ENCODE data around the gene CDC42EP2. TPM values are rescaled to one million over a fixed set of nuclear protein-coding genes. Genes with fewer than 3 reads are reported as not detected.

Gene CDC42EP2
- total and polyA plus RNA-seq, 2 of the 13 experiments (the other 11 are each of a cell fraction or from before 2014, with no cell fraction given) = 2.3 to 7.1 TPM

DNA sequence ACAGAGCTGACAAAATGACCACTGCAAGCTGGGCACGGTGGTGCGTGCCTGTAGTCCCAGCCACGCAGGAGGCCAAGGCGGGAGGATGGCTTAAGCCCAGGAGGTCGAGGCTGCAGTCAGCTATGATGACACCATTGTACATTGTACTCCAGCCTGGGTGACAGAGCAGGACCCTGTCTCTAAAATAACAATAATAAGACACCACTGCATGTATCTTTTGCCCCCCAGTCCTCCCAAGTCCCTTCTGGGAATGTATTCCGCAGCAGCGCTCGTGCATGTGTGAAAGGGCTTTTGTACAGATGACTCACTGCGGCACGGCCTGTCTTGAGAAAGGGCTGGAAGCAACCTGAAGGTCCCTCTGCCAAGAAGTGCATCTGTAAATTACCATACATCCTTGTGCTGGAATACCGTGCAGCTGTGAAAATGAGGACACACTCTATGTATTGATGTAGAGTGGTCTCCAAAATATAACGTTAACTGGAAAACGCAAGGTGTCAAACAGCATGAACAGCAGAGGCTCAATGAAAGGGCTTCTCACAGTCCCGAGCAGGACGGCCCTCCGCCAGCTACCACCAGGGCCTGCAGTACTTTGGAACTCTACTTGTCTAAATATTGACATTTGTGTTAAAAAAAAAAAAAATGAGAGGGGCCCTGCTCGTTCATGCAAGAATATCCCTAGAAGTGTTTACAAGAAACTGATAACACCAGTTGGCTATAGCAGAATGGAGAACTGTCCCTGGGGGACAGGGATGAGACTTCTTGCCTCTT is 9.0 kb upstream of the CDC42EP2 start (continued):
- no peak for TF ChIP-seq NONO (IDR thresholded peaks at IDR 0.05)
- TF ChIP-seq NONO (CRISPR knock-in tag; conservative IDR thresholded peaks at IDR 0.05) = peak; percentile 40; the same call in 1 of the 2 replicates
- peak; percentile 40; the same call in 1 of the 2 replicates for TF ChIP-seq SP5 (CRISPR knock-in tag; IDR thresholded peaks at IDR 0.05; ENCODE audit: borderline replicate concordance, low read depth)
- peak; percentile 73; the same call in 1 of the 2 replicates for TF ChIP-seq ISL2 (CRISPR knock-in tag; IDR thresholded peaks at IDR 0.05)
- no peak for TF ChIP-seq STAT5B (CRISPR knock-in tag; IDR thresholded peaks at IDR 0.05)
- peak; percentile 47; the same call in 1 of the 2 replicates for TF ChIP-seq ZNF232 (CRISPR knock-in tag; IDR thresholded peaks at IDR 0.05; ENCODE audit: borderline replicate concordance)
- peak; percentile 95 for TF ChIP-seq PHF21A (CRISPR knock-in tag; IDR thresholded peaks at IDR 0.05)
- TF ChIP-seq, protein P1, sequence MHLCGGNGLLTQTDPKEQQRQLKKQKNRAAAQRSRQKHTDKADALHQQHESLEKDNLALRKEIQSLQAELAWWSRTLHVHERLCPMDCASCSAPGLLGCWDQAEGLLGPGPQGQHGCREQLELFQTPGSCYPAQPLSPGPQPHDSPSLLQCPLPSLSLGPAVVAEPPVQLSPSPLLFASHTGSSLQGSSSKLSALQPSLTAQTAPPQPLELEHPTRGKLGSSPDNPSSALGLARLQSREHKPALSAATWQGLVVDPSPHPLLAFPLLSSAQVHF (CRISPR knock-in tag; IDR thresholded peaks at IDR 0.05) = no peak
- peak; percentile 28; the same call in 1 of the 2 replicates for TF ChIP-seq ZSCAN31 (CRISPR knock-in tag; IDR thresholded peaks at IDR 0.05; ENCODE audit: low read depth)
- TF ChIP-seq ZNF430 (CRISPR knock-in tag; IDR thresholded peaks at IDR 0.05) = peak; percentile 68; the same call in 1 of the 2 replicates
- TF ChIP-seq LCORL (IDR thresholded peaks at IDR 0.05) = 0 out of 2 replicates have a peak, but pooled peaks have one; percentile 37
- peak; percentile 69 for TF ChIP-seq LCORL (CRISPR knock-in tag; IDR thresholded peaks at IDR 0.05)
- TF ChIP-seq FOXA1 (IDR thresholded peaks at IDR 0.05) = peak; percentile 77; the same call in 1 of the 2 replicates
- TF ChIP-seq FOXA1 (CRISPR knock-in tag; IDR thresholded peaks at IDR 0.05) = peak; percentile 87
- peak; percentile 65; the same call in 1 of the 2 replicates for TF ChIP-seq TBX3 (IDR thresholded peaks at IDR 0.05; ENCODE audit: borderline replicate concordance)
- TF ChIP-seq ZKSCAN8 (CRISPR knock-in tag; IDR thresholded peaks at IDR 0.05; ENCODE audit: borderline replicate concordance) = peak; percentile 90
- TF ChIP-seq SOX5 (CRISPR knock-in tag; IDR thresholded peaks at IDR 0.05; ENCODE audit: borderline replicate concordance) = peak; percentile 79
- TF ChIP-seq TBP (CRISPR knock-in tag; IDR thresholded peaks at IDR 0.05) = no peak
- peak; percentile 88 for TF ChIP-seq ZMYM2 (CRISPR knock-in tag; IDR thresholded peaks at IDR 0.05)
- 0 out of 2 replicates have a peak, but pooled peaks have one; percentile 61 for TF ChIP-seq ZNF615 (CRISPR knock-in tag; IDR thresholded peaks at IDR 0.05; ENCODE audit: borderline replicate concordance)
- peak; percentile 19 for TF ChIP-seq CTCF (CRISPR knock-in tag; IDR thresholded peaks at IDR 0.05)
- TF ChIP-seq, protein P2, sequence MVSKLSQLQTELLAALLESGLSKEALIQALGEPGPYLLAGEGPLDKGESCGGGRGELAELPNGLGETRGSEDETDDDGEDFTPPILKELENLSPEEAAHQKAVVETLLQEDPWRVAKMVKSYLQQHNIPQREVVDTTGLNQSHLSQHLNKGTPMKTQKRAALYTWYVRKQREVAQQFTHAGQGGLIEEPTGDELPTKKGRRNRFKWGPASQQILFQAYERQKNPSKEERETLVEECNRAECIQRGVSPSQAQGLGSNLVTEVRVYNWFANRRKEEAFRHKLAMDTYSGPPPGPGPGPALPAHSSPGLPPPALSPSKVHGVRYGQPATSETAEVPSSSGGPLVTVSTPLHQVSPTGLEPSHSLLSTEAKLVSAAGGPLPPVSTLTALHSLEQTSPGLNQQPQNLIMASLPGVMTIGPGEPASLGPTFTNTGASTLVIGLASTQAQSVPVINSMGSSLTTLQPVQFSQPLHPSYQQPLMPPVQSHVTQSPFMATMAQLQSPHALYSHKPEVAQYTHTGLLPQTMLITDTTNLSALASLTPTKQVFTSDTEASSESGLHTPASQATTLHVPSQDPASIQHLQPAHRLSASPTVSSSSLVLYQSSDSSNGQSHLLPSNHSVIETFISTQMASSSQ (IDR thresholded peaks at IDR 0.05; ENCODE audit: low read depth) = peak; percentile 42; the same call in 1 of the 2 replicates
- TF ChIP-seq, protein P2 (CRISPR knock-in tag; IDR thresholded peaks at IDR 0.05; ENCODE audit: borderline replicate concordance) = 0 out of 2 replicates have a peak, but pooled peaks have one; percentile 62
- 0 out of 2 replicates have a peak, but pooled peaks have one; percentile 18 for TF ChIP-seq ZFP1 (CRISPR knock-in tag; IDR thresholded peaks at IDR 0.05)
- TF ChIP-seq KAT8 (CRISPR knock-in tag; IDR thresholded peaks at IDR 0.05) = peak; percentile 73; the same call in 1 of the 2 replicates
- TF ChIP-seq CHCHD3 (CRISPR knock-in tag; IDR thresholded peaks at IDR 0.05) = no peak
